Erythroblast (primary cell): ENCODE results near the gene OR4X2.

Experiments used
- GATA1 ChIP-seq: IDR thresholded peaks from 2 replicates; pipeline ENCODE4 v1.6.1; 2011; ENCODE audit warnings: low read depth, mild to moderate bottlenecking, control low read depth, low read length, moderate library complexity
- POLR2A ChIP-seq: IDR thresholded peaks from 2 replicates; pipeline ENCODE4 v1.6.1; 2011; ENCODE audit warnings: mild to moderate bottlenecking, low read length

DNA sequence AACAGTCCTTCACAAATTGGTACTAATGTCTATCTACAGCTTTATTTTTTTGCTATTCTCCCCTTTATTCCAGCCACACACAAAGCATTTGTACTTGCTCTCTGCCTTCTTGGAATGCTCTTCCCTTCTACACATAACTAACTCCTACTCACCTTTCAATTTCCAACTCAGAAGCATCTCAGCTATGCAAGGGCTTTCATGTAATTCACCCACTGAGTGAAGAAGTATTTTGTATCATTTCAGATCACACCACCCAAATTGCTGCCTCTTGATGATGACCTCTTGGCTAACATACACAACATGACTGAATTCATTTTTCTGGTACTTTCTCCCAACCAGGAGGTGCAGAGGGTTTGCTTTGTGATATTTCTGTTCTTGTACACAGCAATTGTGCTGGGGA, at the start of gene OR4X2:
- TF ChIP-seq POLR2A (no peak), GATA1 (no peak)
